PC-9 (cell line): Measurements from ENCODE around the gene FOXJ1.

Experiments used
- CTCF ChIP-seq: fragments of 200-600 bp; sonication (generic); conservative IDR thresholded peaks from 2 replicates; pipeline ENCODE4 v1.6.1; 2017; ENCODE audit warnings: mixed run types, antibody characterized with exemption, mild to moderate bottlenecking, moderate library complexity
- EZH2 ChIP-seq: fragments of 200-600 bp; sonication (generic); IDR thresholded peaks from 2 replicates; pipeline ENCODE4 v1.8.0; 2017; ENCODE audit warnings: antibody characterized with exemption, low read depth

GRCh38 chr17:76136276-76137000 lies 4.6 kb downstream of the FOXJ1 start:
- no peak for TF ChIP-seq CTCF
- no peak for TF ChIP-seq EZH2
